HS-5 (cell line): ENCODE data around the gene PRMT2.
"Not testable (repeated sequence)": the region's sequence is repeated elsewhere in the genome, so short reads cannot be mapped to it uniquely, and the experiment has no call there.

Experiments used
- DNase-seq: peaks from one replicate; pipeline ENCODE4 v3.0.0-alpha.2; 2012; ENCODE audit warnings: low read depth

PRMT2 gene

GRCh38 chr21:46668904-46669303 lies 33.4 kb downstream of the PRMT2 start:
- DNase-seq, result not testable (repeated sequence)

DNA sequence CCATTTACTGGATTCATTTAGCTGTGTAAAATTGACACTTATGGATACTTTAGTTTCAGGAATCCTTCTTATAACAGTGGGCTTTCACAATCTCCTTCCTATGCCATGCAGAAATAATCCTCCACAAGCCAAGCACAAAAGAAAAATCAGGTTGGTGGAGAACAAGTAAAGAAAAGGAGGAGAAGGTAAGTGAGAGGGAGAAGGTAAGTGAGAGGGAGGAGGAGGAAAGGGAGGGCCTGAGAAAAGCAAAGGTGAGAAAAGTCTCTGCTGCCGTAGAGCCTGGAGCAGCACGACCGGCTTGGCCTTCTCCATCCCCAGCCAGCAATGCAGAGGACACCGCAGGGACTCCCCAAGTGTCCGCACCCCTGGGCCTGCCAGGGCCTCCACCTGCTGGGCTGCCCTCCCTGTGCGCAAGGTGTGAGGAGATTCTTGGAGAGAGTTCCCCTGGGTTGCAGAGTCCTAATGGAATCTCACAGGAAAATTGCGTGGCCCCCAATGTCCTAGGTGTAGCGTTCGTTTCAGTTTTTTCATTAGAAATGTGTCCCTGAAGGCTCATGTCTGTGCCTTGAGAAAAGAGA lies 39.0 kb downstream of the PRMT2 start:
- DNase-seq, result no peak

GRCh38 chr21:46675595-46676280 lies 40.3 kb downstream of the PRMT2 start:
- DNase-seq, result no peak

GRCh38 chr21:46676542-46676941 lies 41.1 kb downstream of the PRMT2 start:
- not testable (repeated sequence) for DNase-seq

GRCh38 chr21:46681593-46681992 lies 46.1 kb downstream of the PRMT2 start:
- not testable (repeated sequence) for DNase-seq

GRCh38 chr21:46698652-46699051 lies 63.2 kb downstream of the PRMT2 start:
- not testable (repeated sequence) for DNase-seq

- DNase-seq, result not testable (repeated sequence)
These were observed 63.6 kb downstream of the PRMT2 start for GRCh38 chr21:46699104-46699503.
